ENCODE results near the gene MRPL50. TPM values are rescaled to one million over a fixed set of nuclear protein-coding genes. Genes with fewer than 3 reads are reported as not detected.

The MRPL50 gene
- total RNA-seq, 2 donors from 2014 or later: 15.5 to 17.4 TPM

DNA sequence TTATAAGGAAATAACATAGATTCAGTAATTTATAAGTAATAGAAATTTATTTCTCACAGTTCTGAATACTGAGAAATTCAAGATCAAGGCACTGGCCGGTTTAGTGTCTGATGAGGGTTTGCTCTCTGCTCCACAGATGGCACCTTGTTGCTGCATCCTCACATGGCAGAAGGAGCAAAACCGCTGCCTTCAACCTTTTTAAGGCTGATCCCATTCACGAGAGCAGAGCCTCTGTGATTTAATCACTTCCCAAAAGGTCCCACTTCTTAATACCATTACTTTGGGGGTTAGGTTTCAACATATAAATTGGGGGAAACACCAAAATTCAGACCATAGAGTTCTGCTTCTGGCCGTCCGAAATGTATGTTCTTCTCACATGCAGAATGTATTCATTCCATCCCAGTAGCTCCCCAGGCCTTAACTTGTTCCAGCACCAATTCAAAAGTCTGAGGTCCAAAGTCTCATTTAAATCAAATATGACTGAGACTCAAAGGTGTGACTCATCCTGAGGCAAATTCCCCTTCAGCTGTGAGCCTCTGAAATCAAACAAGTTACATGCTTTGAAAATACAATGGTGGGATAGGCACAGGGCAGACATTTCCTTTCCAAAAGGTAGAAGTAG, 44.2 kb downstream of the MRPL50 start:
- Mint-ChIP-seq H3K9me3 (no peaks in the 10 kb centered on the region), H3K4me3 (no peak overlapping the region), H3K27me3 (ENCODE audit: insufficient read depth) (peaks cover 1% of the 10 kb centered on the region), H3K27ac (no peak overlapping the region), H3K36me3 (ENCODE audit: low read depth) (no peaks in the 10 kb centered on the region), H3K4me1 (peaks cover 17% of the 10 kb centered on the region)
- WGBS, 2 experiments (ENCODE audit: insufficient coverage in 1 of 2, insufficient read length in 1 of 2): 88 to 100% methylated on average over 2 to 5 of the region's 5 CpGs
- Histone ChIP-seq H3K9me3 (ENCODE audit: control insufficient read depth, low read length) (no peaks in the 10 kb centered on the region), H3K27me3 (ENCODE audit: control insufficient read depth, insufficient read depth, low read length, poor library complexity, severe bottlenecking) (no peaks in the 10 kb centered on the region), H3K4me3 (ENCODE audit: low read length) (no peak overlapping the region), H3K27ac (ENCODE audit: low read depth, low read length) (no peak overlapping the region), H3K36me3 (ENCODE audit: control insufficient read depth, insufficient read depth, low read length) (no peaks in the 10 kb centered on the region), H3K9ac (ENCODE audit: extremely low read depth, low read length, poor library complexity, severe bottlenecking) (no peak overlapping the region), H3K4me1 (ENCODE audit: control insufficient read depth, insufficient read depth, low read length) (peaks cover 8% of the 10 kb centered on the region)
- no peak for TF ChIP-seq CTCF (conservative IDR thresholded peaks at IDR 0.05)
- DNase-seq: no peak

GRCh38 chr9:101353683-101354082, 44.7 kb downstream of the MRPL50 start:
- H3K9me3 Mint-ChIP-seq: no peaks in the 10 kb centered on the region
- no peaks in the 10 kb centered on the region for H3K36me3 Mint-ChIP-seq (ENCODE audit: low read depth)
- no peak overlapping the region for H3K27ac ChIP-seq (ENCODE audit: low read depth, low read length)
- DNase-seq: no peak
- no peaks in the 10 kb centered on the region for H3K27me3 ChIP-seq (ENCODE audit: control insufficient read depth, insufficient read depth, low read length, poor library complexity, severe bottlenecking)
- 90 to 94% methylated on average over 2 of the region's 2 CpGs for WGBS, 2 experiments (ENCODE audit: insufficient coverage in 1 of 2, insufficient read length in 1 of 2)
- no peak overlapping the region for H3K9ac ChIP-seq (ENCODE audit: extremely low read depth, low read length, poor library complexity, severe bottlenecking)
- H3K4me1 Mint-ChIP-seq: peaks cover 17% of the 10 kb centered on the region
- H3K4me1 ChIP-seq (ENCODE audit: control insufficient read depth, insufficient read depth, low read length): peaks cover 8% of the 10 kb centered on the region
- H3K4me3 Mint-ChIP-seq: no peak overlapping the region
- H3K9me3 ChIP-seq (ENCODE audit: control insufficient read depth, low read length): no peaks in the 10 kb centered on the region
- H3K27ac Mint-ChIP-seq: no peak overlapping the region
- H3K36me3 ChIP-seq (ENCODE audit: control insufficient read depth, insufficient read depth, low read length): no peaks in the 10 kb centered on the region
- no peak for TF ChIP-seq CTCF (conservative IDR thresholded peaks at IDR 0.05)
- peaks cover 1% of the 10 kb centered on the region for H3K27me3 Mint-ChIP-seq (ENCODE audit: insufficient read depth)
- no peak overlapping the region for H3K4me3 ChIP-seq (ENCODE audit: low read length)

DNA sequence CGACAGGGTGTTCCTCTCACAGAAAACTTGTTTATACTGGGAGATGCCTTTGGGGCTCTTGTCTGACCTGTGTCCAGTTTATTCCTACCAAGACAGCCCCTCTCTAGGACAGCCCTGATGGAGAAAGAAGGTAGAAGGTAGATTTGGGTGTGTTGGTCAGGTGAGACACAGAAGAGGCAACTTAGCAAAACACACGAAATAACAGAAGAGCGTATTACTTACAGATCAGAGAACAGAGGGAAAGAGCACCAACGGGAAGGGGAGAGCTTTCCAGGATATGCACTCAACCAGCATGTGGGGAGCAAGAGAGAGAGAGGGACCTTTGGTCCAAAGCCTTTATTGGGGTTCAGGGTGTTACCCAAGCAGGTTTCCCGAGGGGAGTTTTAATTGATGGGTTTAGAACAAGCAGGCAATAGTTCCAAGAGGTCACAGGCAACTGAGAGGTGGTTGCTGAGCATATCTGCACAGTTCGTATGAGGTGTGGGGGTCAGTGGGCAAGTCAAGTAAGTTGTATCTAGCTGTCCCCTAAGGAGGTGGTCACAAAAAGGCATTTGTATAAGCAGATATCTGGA, 45.4 kb downstream of the MRPL50 start:
- no peak for TF ChIP-seq CTCF (conservative IDR thresholded peaks at IDR 0.05)

More for the DNA sequence above, 45.4 kb downstream of the MRPL50 start:
- no peaks in the 10 kb centered on the region for H3K36me3 Mint-ChIP-seq (ENCODE audit: low read depth)
- WGBS, 2 experiments (ENCODE audit: insufficient coverage in 1 of 2, insufficient read length in 1 of 2): 91 to 95% methylated on average over 5 to 6 of the region's 6 CpGs
- no peaks in the 10 kb centered on the region for H3K9me3 ChIP-seq (ENCODE audit: control insufficient read depth, low read length)
- no peak for DNase-seq
- peaks cover 1% of the 10 kb centered on the region for H3K27me3 Mint-ChIP-seq (ENCODE audit: insufficient read depth)
- H3K4me1 ChIP-seq (ENCODE audit: control insufficient read depth, insufficient read depth, low read length): peaks cover 8% of the 10 kb centered on the region
- H3K36me3 ChIP-seq (ENCODE audit: control insufficient read depth, insufficient read depth, low read length): no peaks in the 10 kb centered on the region
- no peak overlapping the region for H3K9ac ChIP-seq (ENCODE audit: extremely low read depth, low read length, poor library complexity, severe bottlenecking)
- H3K4me3 ChIP-seq (ENCODE audit: low read length): no peak overlapping the region
- no peak overlapping the region for H3K4me3 Mint-ChIP-seq
- H3K27ac ChIP-seq (ENCODE audit: low read depth, low read length): no peak overlapping the region
- H3K27me3 ChIP-seq (ENCODE audit: control insufficient read depth, insufficient read depth, low read length, poor library complexity, severe bottlenecking): no peaks in the 10 kb centered on the region
- H3K4me1 Mint-ChIP-seq: peaks cover 17% of the 10 kb centered on the region
- no peaks in the 10 kb centered on the region for H3K9me3 Mint-ChIP-seq
- no peak overlapping the region for H3K27ac Mint-ChIP-seq
